Neural cell (in vitro differentiated cells): ENCODE data around the gene ACCSL. TPM values are rescaled to one million over a fixed set of nuclear protein-coding genes. Genes with fewer than 3 reads are reported as not detected.

Experiments
- H2AFZ ChIP-seq: fragments of 200-600, 300-800 bp; sonication (generic), shearing (Covaris generic); 2 replicates; pipeline ENCODE4 v1.6.0; 2014; ENCODE audit warnings: low read depth, mild to moderate bottlenecking, antibody characterized with exemption, low read length, moderate library complexity
- H3F3A ChIP-seq: fragments of 200-600 bp; shearing (Covaris generic); 2 replicates; pipeline ENCODE4 v1.6.1; 2016; ENCODE audit warnings: mild to moderate bottlenecking, moderate library complexity, mixed read lengths, antibody characterized with exemption, low read length; ENCODE audit not compliant: insufficient read depth, poor library complexity, severe bottlenecking
- H3K27ac ChIP-seq: fragments of 200-600, 300-800 bp; sonication (generic), shearing (Covaris generic); 2 replicates; pipeline ENCODE4 v1.5.1; 2014; ENCODE audit warnings: mild to moderate bottlenecking, low read length, moderate library complexity
- H3K27me3 ChIP-seq: fragments of 300-800, 200-600 bp; sonication (generic), shearing (Covaris generic); 2 replicates; pipeline ENCODE4 v1.6.0; 2014; ENCODE audit warnings: mild to moderate bottlenecking, low read depth, low read length, moderate library complexity; ENCODE audit not compliant: insufficient read depth
- H3K36me3 ChIP-seq: fragments of 300-800, 200-600 bp; sonication (generic), shearing (Covaris generic); 2 replicates; pipeline ENCODE4 v1.5.1; 2014; ENCODE audit warnings: mild to moderate bottlenecking, antibody characterized with exemption, low read length, moderate library complexity; ENCODE audit not compliant: insufficient read depth
- H3K4me2 ChIP-seq: fragments of 300-800, 200-600 bp; sonication (generic), shearing (Covaris generic); 2 replicates; pipeline ENCODE4 v1.6.0; 2014; ENCODE audit warnings: mild to moderate bottlenecking, low read length
- H3K4me3 ChIP-seq: fragments of 300-800, 200-600 bp; sonication (generic), shearing (Covaris generic); 2 replicates; pipeline ENCODE4 v1.5.1; 2014; ENCODE audit warnings: mild to moderate bottlenecking, low read length, moderate library complexity
- H3K79me2 ChIP-seq: fragments of 200-600 bp; shearing (Covaris generic); replicated peaks from 2 replicates; pipeline ENCODE4 v1.6.0; 2014; ENCODE audit warnings: mild to moderate bottlenecking, low read length, moderate library complexity; ENCODE audit not compliant: insufficient read depth
- H3K9ac ChIP-seq: fragments of 300-800, 200-600 bp; sonication (generic), shearing (Covaris generic); 2 replicates; pipeline ENCODE4 v1.6.1; 2016; ENCODE audit warnings: mild to moderate bottlenecking, low read length, mixed read lengths
- H3K9me2 ChIP-seq: fragments of 200-600 bp; shearing (Covaris generic); 2 replicates; pipeline ENCODE4 v1.6.1; 2016; ENCODE audit warnings: mild to moderate bottlenecking, low read length, mixed read lengths; ENCODE audit not compliant: insufficient read depth
- H3K9me3 ChIP-seq: fragments of 200-600, 300-800 bp; sonication (generic), shearing (Covaris generic); 2 replicates; pipeline ENCODE4 v1.6.1; 2016; ENCODE audit warnings: mild to moderate bottlenecking, mixed run types, low read length, moderate library complexity, mixed read lengths
- H4K20me1 ChIP-seq: fragments of 200-600 bp; shearing (Covaris generic); 2 replicates; pipeline ENCODE4 v1.6.1; 2016; ENCODE audit warnings: mild to moderate bottlenecking, mixed run types; ENCODE audit not compliant: insufficient read depth
- EP300 ChIP-seq: fragments of 450-650 bp; conservative IDR thresholded peaks from 2 replicates; pipeline ENCODE4 v1.6.1; 2014; ENCODE audit warnings: antibody characterized with exemption, mild to moderate bottlenecking, moderate library complexity; ENCODE audit not compliant: poor library complexity, severe bottlenecking
- EZH2 ChIP-seq: fragments of 200-600, 300-800 bp; shearing (Covaris generic), sonication (generic); IDR thresholded peaks from 2 replicates; pipeline ENCODE4 v1.6.1; 2014; ENCODE audit warnings: antibody characterized with exemption, low read length, borderline replicate concordance, mild to moderate bottlenecking; ENCODE audit not compliant: insufficient read depth, poor library complexity, severe bottlenecking
- MXI1 ChIP-seq: fragments of 450-650 bp; conservative IDR thresholded peaks from 2 replicates; pipeline ENCODE4 v1.6.1; 2014; ENCODE audit warnings: antibody characterized with exemption, mild to moderate bottlenecking; ENCODE audit not compliant: poor library complexity, severe bottlenecking
- POLR2AphosphoS5 ChIP-seq: IDR thresholded peaks from 2 replicates; pipeline ENCODE4 v1.6.1; 2012
- RAD21 ChIP-seq: fragments of 450-650 bp; conservative IDR thresholded peaks from 2 replicates; pipeline ENCODE4 v1.6.1; 2014; ENCODE audit warnings: antibody characterized with exemption, mild to moderate bottlenecking, moderate library complexity
- SMC3 ChIP-seq: fragments of 450-650 bp; conservative IDR thresholded peaks from 2 replicates; pipeline ENCODE4 v1.6.1; 2014; ENCODE audit warnings: antibody characterized with exemption, mild to moderate bottlenecking, moderate library complexity; ENCODE audit not compliant: poor library complexity
- TAF1 ChIP-seq: IDR thresholded peaks from 2 replicates; pipeline ENCODE4 v1.6.1; 2012; ENCODE audit warnings: low read depth
- polyA plus RNA-seq: library from polyadenylated mRNA; depleted of rRNA; stranded (reverse); fragments of >200 nt; gene quantifications from 2 replicates; pipeline ENCODE4 v1.2.3, GENCODE V29; 2014
- TF ChIP-seq, protein P1 (sequence below): fragments of 450-650 bp; IDR thresholded peaks from 2 replicates; pipeline ENCODE4 v1.5.1; 2014; ENCODE audit warnings: antibody characterized with exemption, mild to moderate bottlenecking, moderate library complexity; ENCODE audit not compliant: poor library complexity, severe bottlenecking
- TF ChIP-seq, protein P2 (sequence below): IDR thresholded peaks from 2 replicates; pipeline ENCODE4 v1.6.1; 2012; ENCODE audit warnings: borderline replicate concordance

ACCSL gene
- polyA plus RNA-seq, 1 donor from 2014 or later = not detected

DNA sequence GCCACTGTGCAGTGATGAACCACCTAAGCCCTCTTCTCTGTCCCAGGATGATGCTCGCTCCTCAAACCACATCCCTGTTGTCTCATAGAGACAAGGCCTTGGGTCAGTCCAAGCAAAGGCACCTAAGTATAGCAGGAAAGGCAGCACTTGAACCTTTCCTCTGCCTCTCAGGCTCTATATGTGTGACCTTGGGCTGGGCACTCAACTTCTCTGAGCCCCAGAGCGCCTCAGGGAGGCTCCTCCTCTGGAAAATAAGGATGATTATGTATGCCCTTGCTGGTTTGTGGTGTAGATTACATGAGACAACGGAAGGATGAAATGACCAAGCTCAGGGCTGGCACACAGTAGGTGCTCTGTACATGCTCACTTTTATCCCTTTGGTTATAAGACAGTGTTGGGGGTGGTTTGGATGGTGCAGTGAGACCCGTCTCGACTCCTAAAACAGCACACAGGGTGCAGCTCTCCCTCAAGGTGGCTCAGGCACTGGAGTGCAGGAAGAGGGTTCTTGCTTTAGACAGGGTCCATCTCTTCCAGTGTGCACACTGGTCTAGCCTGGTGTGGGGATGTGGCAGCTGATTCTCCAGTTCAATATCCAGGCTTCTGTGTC, 40.2 kb upstream of the ACCSL start:
- Histone ChIP-seq H3K79me2 (no peaks in the 10 kb centered on the region), H3K9me2 (no peaks in the 10 kb centered on the region), H2AFZ (no peak overlapping the region), H3K27ac (no peak overlapping the region), H3K4me2 (no peak overlapping the region), H3K9me3 (no peaks in the 10 kb centered on the region), H3K36me3 (no peaks in the 10 kb centered on the region), H3K27me3 (no peaks in the 10 kb centered on the region), H4K20me1 (no peaks in the 10 kb centered on the region), H3F3A (no peaks in the 10 kb centered on the region), H3K9ac (no peak overlapping the region), H3K4me3 (no peak overlapping the region)
- TF ChIP-seq, protein P1, sequence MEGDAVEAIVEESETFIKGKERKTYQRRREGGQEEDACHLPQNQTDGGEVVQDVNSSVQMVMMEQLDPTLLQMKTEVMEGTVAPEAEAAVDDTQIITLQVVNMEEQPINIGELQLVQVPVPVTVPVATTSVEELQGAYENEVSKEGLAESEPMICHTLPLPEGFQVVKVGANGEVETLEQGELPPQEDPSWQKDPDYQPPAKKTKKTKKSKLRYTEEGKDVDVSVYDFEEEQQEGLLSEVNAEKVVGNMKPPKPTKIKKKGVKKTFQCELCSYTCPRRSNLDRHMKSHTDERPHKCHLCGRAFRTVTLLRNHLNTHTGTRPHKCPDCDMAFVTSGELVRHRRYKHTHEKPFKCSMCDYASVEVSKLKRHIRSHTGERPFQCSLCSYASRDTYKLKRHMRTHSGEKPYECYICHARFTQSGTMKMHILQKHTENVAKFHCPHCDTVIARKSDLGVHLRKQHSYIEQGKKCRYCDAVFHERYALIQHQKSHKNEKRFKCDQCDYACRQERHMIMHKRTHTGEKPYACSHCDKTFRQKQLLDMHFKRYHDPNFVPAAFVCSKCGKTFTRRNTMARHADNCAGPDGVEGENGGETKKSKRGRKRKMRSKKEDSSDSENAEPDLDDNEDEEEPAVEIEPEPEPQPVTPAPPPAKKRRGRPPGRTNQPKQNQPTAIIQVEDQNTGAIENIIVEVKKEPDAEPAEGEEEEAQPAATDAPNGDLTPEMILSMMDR = no peak
- no peak for TF ChIP-seq TAF1
- no peak for TF ChIP-seq RAD21
- TF ChIP-seq SMC3 = no peak
- TF ChIP-seq POLR2AphosphoS5 = no peak
- TF ChIP-seq MXI1 = no peak
- TF ChIP-seq EZH2 = no peak
- TF ChIP-seq, protein P2, sequence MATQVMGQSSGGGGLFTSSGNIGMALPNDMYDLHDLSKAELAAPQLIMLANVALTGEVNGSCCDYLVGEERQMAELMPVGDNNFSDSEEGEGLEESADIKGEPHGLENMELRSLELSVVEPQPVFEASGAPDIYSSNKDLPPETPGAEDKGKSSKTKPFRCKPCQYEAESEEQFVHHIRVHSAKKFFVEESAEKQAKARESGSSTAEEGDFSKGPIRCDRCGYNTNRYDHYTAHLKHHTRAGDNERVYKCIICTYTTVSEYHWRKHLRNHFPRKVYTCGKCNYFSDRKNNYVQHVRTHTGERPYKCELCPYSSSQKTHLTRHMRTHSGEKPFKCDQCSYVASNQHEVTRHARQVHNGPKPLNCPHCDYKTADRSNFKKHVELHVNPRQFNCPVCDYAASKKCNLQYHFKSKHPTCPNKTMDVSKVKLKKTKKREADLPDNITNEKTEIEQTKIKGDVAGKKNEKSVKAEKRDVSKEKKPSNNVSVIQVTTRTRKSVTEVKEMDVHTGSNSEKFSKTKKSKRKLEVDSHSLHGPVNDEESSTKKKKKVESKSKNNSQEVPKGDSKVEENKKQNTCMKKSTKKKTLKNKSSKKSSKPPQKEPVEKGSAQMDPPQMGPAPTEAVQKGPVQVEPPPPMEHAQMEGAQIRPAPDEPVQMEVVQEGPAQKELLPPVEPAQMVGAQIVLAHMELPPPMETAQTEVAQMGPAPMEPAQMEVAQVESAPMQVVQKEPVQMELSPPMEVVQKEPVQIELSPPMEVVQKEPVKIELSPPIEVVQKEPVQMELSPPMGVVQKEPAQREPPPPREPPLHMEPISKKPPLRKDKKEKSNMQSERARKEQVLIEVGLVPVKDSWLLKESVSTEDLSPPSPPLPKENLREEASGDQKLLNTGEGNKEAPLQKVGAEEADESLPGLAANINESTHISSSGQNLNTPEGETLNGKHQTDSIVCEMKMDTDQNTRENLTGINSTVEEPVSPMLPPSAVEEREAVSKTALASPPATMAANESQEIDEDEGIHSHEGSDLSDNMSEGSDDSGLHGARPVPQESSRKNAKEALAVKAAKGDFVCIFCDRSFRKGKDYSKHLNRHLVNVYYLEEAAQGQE = no peak
- no peak for TF ChIP-seq EP300

DNA sequence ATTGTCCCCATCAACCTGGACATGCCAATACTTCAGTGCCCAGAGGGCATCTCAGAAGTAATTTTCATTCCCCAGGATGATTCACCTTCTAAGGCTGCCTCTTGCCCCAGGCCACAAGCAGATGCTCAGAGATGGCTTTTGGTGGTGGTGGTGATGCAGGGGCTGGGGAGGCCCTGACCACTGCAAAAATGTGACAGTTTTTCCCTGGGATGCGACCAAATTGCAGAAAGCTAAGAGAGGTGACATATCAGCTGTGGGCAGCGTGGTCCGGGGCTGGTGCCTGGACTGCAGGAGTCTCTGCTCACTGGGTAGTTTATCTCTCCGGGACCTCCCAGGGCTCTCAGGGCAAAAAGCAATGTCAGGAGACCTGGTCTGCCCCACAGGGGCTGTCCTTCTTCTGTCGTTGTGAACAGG, 39.7 kb upstream of the ACCSL start:
- TF ChIP-seq TAF1 (no peak), SMC3 (no peak), MXI1 (no peak), EZH2 (no peak), RAD21 (no peak), POLR2AphosphoS5 (no peak), EP300 (no peak)
- TF ChIP-seq, protein P1 = no peak
- TF ChIP-seq, protein P2 = no peak
- no peaks in the 10 kb centered on the region for H3K36me3 ChIP-seq
- no peaks in the 10 kb centered on the region for H3F3A ChIP-seq
- H3K9me2 ChIP-seq = no peaks in the 10 kb centered on the region
- H3K27me3 ChIP-seq = no peaks in the 10 kb centered on the region
- H3K79me2 ChIP-seq = no peaks in the 10 kb centered on the region
- H3K9me3 ChIP-seq = no peaks in the 10 kb centered on the region
- H3K9ac ChIP-seq = no peak overlapping the region
- no peaks in the 10 kb centered on the region for H4K20me1 ChIP-seq
- no peak overlapping the region for H3K4me2 ChIP-seq
- no peak overlapping the region for H3K4me3 ChIP-seq
- H3K27ac ChIP-seq = no peak overlapping the region
- H2AFZ ChIP-seq = no peak overlapping the region
